Loucy (cell line): ENCODE results near the gene TET2.

Experiments
- CTCF ChIP-seq: fragments of 200-600 bp; sonication (generic); conservative IDR thresholded peaks from 2 replicates; pipeline ENCODE4 v1.5.1; 2014; ENCODE audit warnings: mild to moderate bottlenecking, antibody characterized with exemption, low read length
- EZH2phosphoT487 ChIP-seq: fragments of 200-600 bp; IDR thresholded peaks from 2 replicates; pipeline ENCODE4 v1.6.1; 2018; ENCODE audit warnings: antibody characterized with exemption, mild to moderate bottlenecking, moderate library complexity, borderline replicate concordance

- TF ChIP-seq CTCF (no peak), EZH2phosphoT487 (no peak)
Observed at GRCh38 chr4:105232374-105232773, 85.7 kb downstream of the TET2 start.
